Progenitor cell of endocrine pancreas (in vitro differentiated cells): Measurements from ENCODE around the gene XRCC6. TPM values are rescaled to one million over a fixed set of nuclear protein-coding genes. Genes with fewer than 3 reads are reported as not detected.

Experiments
- DNase-seq: peaks from one replicate; pipeline ENCODE4 v3.0.0; 2021; ENCODE audit warnings: low spot score; ENCODE audit not compliant: unreplicated experiment
- H3K27ac Mint-ChIP-seq: 2 replicates; pipeline ENCODE4 v1.8.0; 2021; ENCODE audit warnings: mild to moderate bottlenecking, moderate library complexity, mixed read lengths
- H3K27me3 Mint-ChIP-seq: 2 replicates; pipeline ENCODE4 v1.8.0; 2021; ENCODE audit warnings: mixed read lengths
- H3K36me3 Mint-ChIP-seq: 2 replicates; pipeline ENCODE4 v1.8.0; 2022; ENCODE audit warnings: mixed read lengths; ENCODE audit not compliant: insufficient read depth
- H3K4me1 Mint-ChIP-seq: 2 replicates; pipeline ENCODE4 v1.8.0; 2021; ENCODE audit warnings: low read depth, mixed read lengths
- H3K4me3 Mint-ChIP-seq: 2 replicates; pipeline ENCODE4 v1.8.0; 2021; ENCODE audit warnings: low read depth, mild to moderate bottlenecking, moderate library complexity, mixed read lengths
- H3K9me3 Mint-ChIP-seq: 2 replicates; pipeline ENCODE4 v1.8.0; 2021; ENCODE audit warnings: low read depth, mixed read lengths
- CTCF ChIP-seq: fragments of 200-600 bp; sonication (generic); IDR thresholded peaks from one replicate; pipeline ENCODE4 v1.5.0; 2021; ENCODE audit warnings: antibody characterized with exemption, mild to moderate bottlenecking; ENCODE audit not compliant: unreplicated experiment
- total RNA-seq: library from RNA; stranded (reverse); gene quantifications from 2 replicates; pipeline ENCODE4 v1.2.1, GENCODE V29; 2021

The XRCC6 gene
- total RNA-seq, 1 donor from 2014 or later, result 272 TPM

GRCh38 chr22:41690476-41690875 is 69.4 kb downstream of the XRCC6 start:
- Mint-ChIP-seq H3K4me3 (peak overlapping the region; percentile 93), H3K4me1 (peaks cover 10% of the 10 kb centered on the region), H3K27me3 (no peaks in the 10 kb centered on the region), H3K27ac (no peak overlapping the region), H3K9me3 (no peaks in the 10 kb centered on the region), H3K36me3 (no peaks in the 10 kb centered on the region)
- no peak for DNase-seq
- no peak for TF ChIP-seq CTCF

- no peak overlapping the region for H3K27ac Mint-ChIP-seq
- no peaks in the 10 kb centered on the region for H3K9me3 Mint-ChIP-seq
- TF ChIP-seq CTCF, result no peak
- DNase-seq, result no peak
- H3K36me3 Mint-ChIP-seq, result no peaks in the 10 kb centered on the region
- no peak overlapping the region for H3K4me3 Mint-ChIP-seq
- peaks cover 2% of the 10 kb centered on the region for H3K4me1 Mint-ChIP-seq
- no peaks in the 10 kb centered on the region for H3K27me3 Mint-ChIP-seq
These were observed 74.1 kb downstream of the XRCC6 start for GRCh38 chr22:41695211-41695610.

GRCh38 chr22:41696703-41697102 is 75.6 kb downstream of the XRCC6 start:
- H3K27ac Mint-ChIP-seq, result peak overlapping the region; percentile 87
- H3K4me1 Mint-ChIP-seq, result peaks cover 2% of the 10 kb centered on the region
- H3K9me3 Mint-ChIP-seq, result no peaks in the 10 kb centered on the region
- H3K36me3 Mint-ChIP-seq, result no peaks in the 10 kb centered on the region
- H3K27me3 Mint-ChIP-seq, result peaks cover 3% of the 10 kb centered on the region
- TF ChIP-seq CTCF, result no peak
- no peak overlapping the region for H3K4me3 Mint-ChIP-seq
- DNase-seq, result no peak

- peak; percentile 92 for DNase-seq
- no peaks in the 10 kb centered on the region for H3K36me3 Mint-ChIP-seq
- H3K9me3 Mint-ChIP-seq, result no peaks in the 10 kb centered on the region
- H3K27ac Mint-ChIP-seq, result peak overlapping the region; percentile 87
- H3K4me1 Mint-ChIP-seq, result peaks cover 2% of the 10 kb centered on the region
- peak overlapping the region; percentile 10 for H3K4me3 Mint-ChIP-seq
- H3K27me3 Mint-ChIP-seq, result peaks cover 4% of the 10 kb centered on the region
- TF ChIP-seq CTCF, result peak; percentile 98
These were observed 76.2 kb downstream of the XRCC6 start for GRCh38 chr22:41697126-41697775.

GRCh38 chr22:41699264-41700107 is 78.4 kb downstream of the XRCC6 start, which contains the start of gene MEI1:
TSS of gene MEI1 (plus strand) at chr22:41699503. CDS start at chr22:41699539, 36 bp downstream.
- peak; percentile 26 for DNase-seq
- Mint-ChIP-seq H3K27me3 (peaks cover 4% of the 10 kb centered on the region), H3K4me1 (peaks cover 2% of the 10 kb centered on the region), H3K9me3 (no peaks in the 10 kb centered on the region), H3K27ac (no peak within 1 kb of the TSS), H3K4me3 (no peak within 1 kb of the TSS), H3K36me3 (no peaks in the 10 kb centered on the region)
- TF ChIP-seq CTCF, result no peak
